HCT116 (cell line): ENCODE data around the gene BBS2. TPM values are rescaled to one million over a fixed set of nuclear protein-coding genes. Genes with fewer than 3 reads are reported as not detected.
A peak's percentile ranks its signal among the peaks of the same experiment; 100 is the strongest.

ENCODE experiments used
- ATAC-seq: fragments of 200-7000 bp; cut with Tn5 transposase; 2 replicates; pipeline ENCODE4 v1.9.1; 2020; ENCODE audit warnings: mild to moderate bottlenecking, moderate library complexity
- BruUV-seq: library from RNA; stranded (reverse); fragments of 400-500 nt; replicated peaks from 2 replicates; lab custom pipeline; 2021; lab: Mats Ljungman, UMichigan
- CTCF ChIA-PET: fragments of 300-600 bp; sonication (Branson Sonifier 250); formaldehyde crosslinking; loops from one replicate; lab custom pipeline; 2021; ENCODE audit warnings: antibody characterized with exemption; lab: Charles Lee
- POLR2A ChIA-PET: fragments of 300-600, 350-600 bp; sonication (Branson Sonifier 250); formaldehyde crosslinking; loops from one replicate; lab custom pipeline; 2021; ENCODE audit warnings: antibody characterized with exemption; lab: Charles Lee
- RAD21 ChIA-PET, 2 experiments: fragments of 300-600 bp; sonication (Branson Sonifier 250); formaldehyde crosslinking; loops; one replicate each; lab custom pipeline; 2023; ENCODE audit warnings: low total read pairs in 2 of 2; ENCODE audit not compliant: uncharacterized antibody in 2 of 2, unreplicated experiment in 2 of 2, low non-redundant PET in 1 of 2; lab: Charles Lee
- DNase-seq: peaks from one replicate; pipeline ENCODE4 v3.0.0-alpha.2; 2010; ENCODE audit warnings: low read depth, low spot score
- H2AFZ ChIP-seq: fragments of 200-600 bp; shearing (Covaris generic), sonication (generic); 2 replicates; pipeline ENCODE4 v1.6.1; 2017; ENCODE audit warnings: low read depth, mixed run types, mixed read lengths, antibody characterized with exemption, low read length; ENCODE audit not compliant: poor library complexity, severe bottlenecking
- H3K27ac ChIP-seq: 2 replicates; pipeline ENCODE4 v1.5.1; 2012; ENCODE audit warnings: low read depth, low read length
- H3K27me3 ChIP-seq: fragments of 200-600 bp; sonication (generic); 2 replicates; pipeline ENCODE4 v1.6.1; 2016; ENCODE audit warnings: mixed run types, low read length, mixed read lengths; ENCODE audit not compliant: insufficient read depth
- H3K36me3 ChIP-seq, 2 experiments: fragments of 200-500 bp in 1 of 2; fragments of 200-600 bp in 1 of 2; sonication (Bioruptor generic) in 1 of 2; sonication (generic) in 1 of 2; 2 replicates each; pipeline versions ENCODE4 v1.5.1 to v1.6.1; 2014 to 2016; ENCODE audit warnings: low read length in 2 of 2, inconsistent platforms in 1 of 2, mixed read lengths in 1 of 2, mixed run types in 1 of 2; ENCODE audit not compliant: insufficient read depth in 2 of 2, control insufficient read depth in 1 of 2
- H3K4me1 ChIP-seq, 2 experiments: fragments of 200-600 bp in 1 of 2; sonication (generic) in 1 of 2; 2 replicates each; pipeline versions ENCODE4 v1.5.1 to v1.6.1; 2012 to 2017; ENCODE audit warnings: low read length in 2 of 2, inconsistent platforms in 1 of 2, mild to moderate bottlenecking in 1 of 2, mixed read lengths in 1 of 2, mixed run types in 1 of 2, moderate library complexity in 1 of 2; ENCODE audit not compliant: insufficient read depth in 2 of 2, control insufficient read depth in 1 of 2
- H3K4me2 ChIP-seq: fragments of 200-600 bp; sonication (generic); 2 replicates; pipeline ENCODE4 v1.6.1; 2017; ENCODE audit warnings: mixed run types, low read length, mixed read lengths
- H3K4me3 ChIP-seq, 2 experiments: fragments of 200-600 bp in 1 of 2; sonication (generic) in 1 of 2; replicated peaks in 1 of 2; 2 replicates each; pipeline ENCODE4 v1.5.1; 2011 to 2016; ENCODE audit warnings: low read length in 2 of 2, control low read depth in 1 of 2, low read depth in 1 of 2, mild to moderate bottlenecking in 1 of 2, mixed read lengths in 1 of 2, mixed run types in 1 of 2
- H3K79me2 ChIP-seq: fragments of 200-600 bp; sonication (generic); 2 replicates; pipeline ENCODE4 v1.6.1; 2017; ENCODE audit warnings: mild to moderate bottlenecking, mixed run types, low read length, moderate library complexity, mixed read lengths; ENCODE audit not compliant: insufficient read depth
- H3K9ac ChIP-seq: fragments of 200-600 bp; sonication (generic); 2 replicates; pipeline ENCODE4 v1.6.1; 2016; ENCODE audit warnings: low read length, mixed read lengths
- H3K9me2 ChIP-seq: fragments of 200-600 bp; sonication (generic), shearing (Covaris generic); 2 replicates; pipeline ENCODE4 v1.6.1; 2017; ENCODE audit warnings: mixed run types, mild to moderate bottlenecking, moderate library complexity; ENCODE audit not compliant: insufficient read depth
- H3K9me3 ChIP-seq, 2 experiments: fragments of 200-500 bp in 1 of 2; fragments of 200-600 bp in 1 of 2; sonication (Bioruptor generic) in 1 of 2; sonication (generic) in 1 of 2; 2 replicates each; pipeline ENCODE4 v1.6.1; 2014 to 2017; ENCODE audit warnings: low read length in 2 of 2, mixed read lengths in 2 of 2, inconsistent platforms in 1 of 2, low read depth in 1 of 2, mild to moderate bottlenecking in 1 of 2, mixed run types in 1 of 2, moderate library complexity in 1 of 2; ENCODE audit not compliant: control insufficient read depth in 1 of 2, insufficient read depth in 1 of 2
- H4K20me1 ChIP-seq: fragments of 200-600 bp; sonication (generic), shearing (Covaris generic); 2 replicates; pipeline ENCODE4 v1.6.1; 2017; ENCODE audit warnings: mixed run types, mild to moderate bottlenecking, moderate library complexity; ENCODE audit not compliant: insufficient read depth
- EGR1 ChIP-seq: IDR thresholded peaks from 2 replicates; pipeline ENCODE4 v1.6.1; 2012; ENCODE audit warnings: low read depth
- ELF1 ChIP-seq: IDR thresholded peaks from 2 replicates; pipeline ENCODE4 v1.6.1; 2012; ENCODE audit warnings: low read depth, borderline replicate concordance
- EZH2phosphoT487 ChIP-seq: fragments of 200-600 bp; IDR thresholded peaks from 2 replicates; pipeline ENCODE4 v1.6.1; 2018; ENCODE audit warnings: antibody characterized with exemption, borderline replicate concordance
- JUND ChIP-seq: IDR thresholded peaks from 2 replicates; pipeline ENCODE4 v1.6.1; 2012
- MAX ChIP-seq: IDR thresholded peaks from 2 replicates; pipeline ENCODE4 v1.6.1; 2012
- POLR2A ChIP-seq: IDR thresholded peaks from 2 replicates; pipeline ENCODE4 v1.7.0; 2011; ENCODE audit warnings: borderline replicate concordance; ENCODE audit not compliant: insufficient read depth, insufficient read length; ENCODE audit errors: extremely low read depth
- RAD21 ChIP-seq: IDR thresholded peaks from 2 replicates; pipeline ENCODE4 v1.6.1; 2012; ENCODE audit warnings: low read depth, mild to moderate bottlenecking
- REST ChIP-seq: IDR thresholded peaks from 2 replicates; pipeline ENCODE4 v1.6.1; 2012; ENCODE audit warnings: low read depth
- SIN3A ChIP-seq: IDR thresholded peaks from 2 replicates; pipeline ENCODE4 v1.6.1; 2012; ENCODE audit warnings: low read depth
- ZBTB33 ChIP-seq: IDR thresholded peaks from 2 replicates; pipeline ENCODE4 v1.6.1; 2011; ENCODE audit warnings: mild to moderate bottlenecking, low read length, moderate library complexity; ENCODE audit not compliant: insufficient replicate concordance; ENCODE audit errors: extremely low read depth
- ZFX ChIP-seq: fragments of 450-650 bp; IDR thresholded peaks from 2 replicates; pipeline ENCODE4 v1.6.1; 2017
- ZNF274 ChIP-seq: fragments of 200-500 bp; sonication (Bioruptor generic); IDR thresholded peaks from 2 replicates; pipeline ENCODE4 v1.6.1; 2014; ENCODE audit warnings: mild to moderate bottlenecking, low read depth, low read length, inconsistent platforms
- intact Hi-C: fragments of 100-400 bp; cut with micrococcal nuclease; formaldehyde crosslinking; loops from 2 replicates; pipeline ENCODE4 v1.10.0; 2022
- total RNA-seq: library from RNA; stranded (reverse); gene quantifications from one replicate; pipeline ENCODE4 v1.2.1, GENCODE V29; 2021; ENCODE audit not compliant: unreplicated experiment

Gene BBS2
- total RNA-seq, 1 experiment from 2014 or later = 26.7 TPM

- H3K79me2 ChIP-seq = no peaks in the 10 kb centered on the region
- intact Hi-C loops = no loop called here
- H3K36me3 ChIP-seq = no peaks in the 10 kb centered on the region
- no peaks in the 10 kb centered on the region for H3K9me2 ChIP-seq
- peak overlapping the region; percentile 32; the same call in 1 of the 2 replicates for H3K4me2 ChIP-seq
- H4K20me1 ChIP-seq = no peaks in the 10 kb centered on the region
- CTCF ChIA-PET = interaction anchor here (0.6 to 1.1 kb wide), 3 partner anchors 14 to 155 kb away, joined by 3 read pairs; partner anchors contain the start of gene MT1E
- no peak overlapping the region for H3K4me3 ChIP-seq
- BruUV-seq = no TSS peak
- ATAC-seq = no peak
- no peak overlapping the region for H2AFZ ChIP-seq
- TF ChIP-seq EZH2phosphoT487 = no peak
- H3K27ac ChIP-seq = no peak overlapping the region
- no peak overlapping the region for H3K9ac ChIP-seq
- H3K9me3 ChIP-seq = no peaks in the 10 kb centered on the region
- H3K4me1 ChIP-seq = peaks cover 13 to 25% of the 10 kb centered on the region in 2 experiments; a peak in 3 of 4 replicates
- no peak for DNase-seq
- H3K27me3 ChIP-seq = 0 out of 2 replicates have a peak, but pooled peaks cover 5% of the 10 kb centered on the region
- RAD21 ChIA-PET = no interaction called here
- POLR2A ChIA-PET = interaction anchor here (0.6 to 1.3 kb wide), 2 partner anchors 78 to 355 kb away, joined by 3 read pairs; partner anchors contain the start of gene MT1E
These were observed 27.5 kb upstream of the BBS2 start for GRCh38 chr16:56547120-56547948.

GRCh38 chr16:56542039-56542438 lies 22.2 kb upstream of the BBS2 start:
- no TSS peak for BruUV-seq
- Histone ChIP-seq H3K36me3 (no peaks in the 10 kb centered on the region), H3K4me2 (no peak overlapping the region), H3K9me3 (no peaks in the 10 kb centered on the region), H2AFZ (no peak overlapping the region), H3K4me3 (no peak overlapping the region), H3K27ac (no peak overlapping the region), H3K27me3 (no peaks in the 10 kb centered on the region), H4K20me1 (no peaks in the 10 kb centered on the region), H3K9ac (no peak overlapping the region), H3K79me2 (no peaks in the 10 kb centered on the region), H3K4me1 (peaks cover 0 to 3% of the 10 kb centered on the region in 2 experiments; a peak in 1 of 4 replicates), H3K9me2 (no peaks in the 10 kb centered on the region)
- DNase-seq (no peak), ATAC-seq (no peak)
- CTCF ChIA-PET = no interaction called here
- POLR2A ChIA-PET = no interaction called here
- intact Hi-C loops = no loop called here
- RAD21 ChIA-PET = no interaction called here
- no peak for TF ChIP-seq POLR2A
- TF ChIP-seq ZBTB33 = no peak
- no peak for TF ChIP-seq REST
- TF ChIP-seq EGR1 = no peak
- TF ChIP-seq EZH2phosphoT487 = no peak
- TF ChIP-seq ZNF274 = no peak
- TF ChIP-seq MAX = no peak
- no peak for TF ChIP-seq RAD21
- no peak for TF ChIP-seq ELF1
- no peak for TF ChIP-seq JUND
- TF ChIP-seq SIN3A = no peak
- TF ChIP-seq ZFX = no peak
